Neural cell (in vitro differentiated cells): ENCODE data around the gene DNAH7. TPM values are rescaled to one million over a fixed set of nuclear protein-coding genes. Genes with fewer than 3 reads are reported as not detected.

Experiments used
- H2AFZ ChIP-seq: fragments of 200-600, 300-800 bp; sonication (generic), shearing (Covaris generic); 2 replicates; pipeline ENCODE4 v1.6.0; 2014; ENCODE audit warnings: low read depth, mild to moderate bottlenecking, antibody characterized with exemption, low read length, moderate library complexity
- H3F3A ChIP-seq: fragments of 200-600 bp; shearing (Covaris generic); 2 replicates; pipeline ENCODE4 v1.6.1; 2016; ENCODE audit warnings: mild to moderate bottlenecking, moderate library complexity, mixed read lengths, antibody characterized with exemption, low read length; ENCODE audit not compliant: insufficient read depth, poor library complexity, severe bottlenecking
- H3K27ac ChIP-seq: fragments of 200-600, 300-800 bp; sonication (generic), shearing (Covaris generic); 2 replicates; pipeline ENCODE4 v1.5.1; 2014; ENCODE audit warnings: mild to moderate bottlenecking, low read length, moderate library complexity
- H3K27me3 ChIP-seq: fragments of 300-800, 200-600 bp; sonication (generic), shearing (Covaris generic); 2 replicates; pipeline ENCODE4 v1.6.0; 2014; ENCODE audit warnings: mild to moderate bottlenecking, low read depth, low read length, moderate library complexity; ENCODE audit not compliant: insufficient read depth
- H3K36me3 ChIP-seq: fragments of 300-800, 200-600 bp; sonication (generic), shearing (Covaris generic); 2 replicates; pipeline ENCODE4 v1.5.1; 2014; ENCODE audit warnings: mild to moderate bottlenecking, antibody characterized with exemption, low read length, moderate library complexity; ENCODE audit not compliant: insufficient read depth
- H3K4me2 ChIP-seq: fragments of 300-800, 200-600 bp; sonication (generic), shearing (Covaris generic); 2 replicates; pipeline ENCODE4 v1.6.0; 2014; ENCODE audit warnings: mild to moderate bottlenecking, low read length
- H3K4me3 ChIP-seq: fragments of 300-800, 200-600 bp; sonication (generic), shearing (Covaris generic); 2 replicates; pipeline ENCODE4 v1.5.1; 2014; ENCODE audit warnings: mild to moderate bottlenecking, low read length, moderate library complexity
- H3K79me2 ChIP-seq: fragments of 200-600 bp; shearing (Covaris generic); replicated peaks from 2 replicates; pipeline ENCODE4 v1.6.0; 2014; ENCODE audit warnings: mild to moderate bottlenecking, low read length, moderate library complexity; ENCODE audit not compliant: insufficient read depth
- H3K9ac ChIP-seq: fragments of 300-800, 200-600 bp; sonication (generic), shearing (Covaris generic); 2 replicates; pipeline ENCODE4 v1.6.1; 2016; ENCODE audit warnings: mild to moderate bottlenecking, low read length, mixed read lengths
- H3K9me2 ChIP-seq: fragments of 200-600 bp; shearing (Covaris generic); 2 replicates; pipeline ENCODE4 v1.6.1; 2016; ENCODE audit warnings: mild to moderate bottlenecking, low read length, mixed read lengths; ENCODE audit not compliant: insufficient read depth
- H3K9me3 ChIP-seq: fragments of 200-600, 300-800 bp; sonication (generic), shearing (Covaris generic); 2 replicates; pipeline ENCODE4 v1.6.1; 2016; ENCODE audit warnings: mild to moderate bottlenecking, mixed run types, low read length, moderate library complexity, mixed read lengths
- H4K20me1 ChIP-seq: fragments of 200-600 bp; shearing (Covaris generic); 2 replicates; pipeline ENCODE4 v1.6.1; 2016; ENCODE audit warnings: mild to moderate bottlenecking, mixed run types; ENCODE audit not compliant: insufficient read depth
- CTCF ChIP-seq: fragments of 450-650 bp; IDR thresholded peaks from 2 replicates; pipeline ENCODE4 v1.5.1; 2014; ENCODE audit warnings: antibody characterized with exemption, mild to moderate bottlenecking, moderate library complexity; ENCODE audit not compliant: poor library complexity, severe bottlenecking
- EP300 ChIP-seq: fragments of 450-650 bp; conservative IDR thresholded peaks from 2 replicates; pipeline ENCODE4 v1.6.1; 2014; ENCODE audit warnings: antibody characterized with exemption, mild to moderate bottlenecking, moderate library complexity; ENCODE audit not compliant: poor library complexity, severe bottlenecking
- EZH2 ChIP-seq: fragments of 200-600, 300-800 bp; shearing (Covaris generic), sonication (generic); IDR thresholded peaks from 2 replicates; pipeline ENCODE4 v1.6.1; 2014; ENCODE audit warnings: antibody characterized with exemption, low read length, borderline replicate concordance, mild to moderate bottlenecking; ENCODE audit not compliant: insufficient read depth, poor library complexity, severe bottlenecking
- MXI1 ChIP-seq: fragments of 450-650 bp; conservative IDR thresholded peaks from 2 replicates; pipeline ENCODE4 v1.6.1; 2014; ENCODE audit warnings: antibody characterized with exemption, mild to moderate bottlenecking; ENCODE audit not compliant: poor library complexity, severe bottlenecking
- POLR2AphosphoS5 ChIP-seq: IDR thresholded peaks from 2 replicates; pipeline ENCODE4 v1.6.1; 2012
- RAD21 ChIP-seq: fragments of 450-650 bp; conservative IDR thresholded peaks from 2 replicates; pipeline ENCODE4 v1.6.1; 2014; ENCODE audit warnings: antibody characterized with exemption, mild to moderate bottlenecking, moderate library complexity
- SMC3 ChIP-seq: fragments of 450-650 bp; conservative IDR thresholded peaks from 2 replicates; pipeline ENCODE4 v1.6.1; 2014; ENCODE audit warnings: antibody characterized with exemption, mild to moderate bottlenecking, moderate library complexity; ENCODE audit not compliant: poor library complexity
- TAF1 ChIP-seq: IDR thresholded peaks from 2 replicates; pipeline ENCODE4 v1.6.1; 2012; ENCODE audit warnings: low read depth
- polyA plus RNA-seq: library from polyadenylated mRNA; depleted of rRNA; stranded (reverse); fragments of >200 nt; gene quantifications from 2 replicates; pipeline ENCODE4 v1.2.3, GENCODE V29; 2014
- TF ChIP-seq, protein P1 (sequence below): IDR thresholded peaks from 2 replicates; pipeline ENCODE4 v1.6.1; 2012; ENCODE audit warnings: borderline replicate concordance

DNAH7 gene
- polyA plus RNA-seq, 1 donor from 2014 or later: 0.67 TPM

- no peaks in the 10 kb centered on the region for H3K9me2 ChIP-seq
- H3F3A ChIP-seq: no peaks in the 10 kb centered on the region
- TF ChIP-seq, protein P1, sequence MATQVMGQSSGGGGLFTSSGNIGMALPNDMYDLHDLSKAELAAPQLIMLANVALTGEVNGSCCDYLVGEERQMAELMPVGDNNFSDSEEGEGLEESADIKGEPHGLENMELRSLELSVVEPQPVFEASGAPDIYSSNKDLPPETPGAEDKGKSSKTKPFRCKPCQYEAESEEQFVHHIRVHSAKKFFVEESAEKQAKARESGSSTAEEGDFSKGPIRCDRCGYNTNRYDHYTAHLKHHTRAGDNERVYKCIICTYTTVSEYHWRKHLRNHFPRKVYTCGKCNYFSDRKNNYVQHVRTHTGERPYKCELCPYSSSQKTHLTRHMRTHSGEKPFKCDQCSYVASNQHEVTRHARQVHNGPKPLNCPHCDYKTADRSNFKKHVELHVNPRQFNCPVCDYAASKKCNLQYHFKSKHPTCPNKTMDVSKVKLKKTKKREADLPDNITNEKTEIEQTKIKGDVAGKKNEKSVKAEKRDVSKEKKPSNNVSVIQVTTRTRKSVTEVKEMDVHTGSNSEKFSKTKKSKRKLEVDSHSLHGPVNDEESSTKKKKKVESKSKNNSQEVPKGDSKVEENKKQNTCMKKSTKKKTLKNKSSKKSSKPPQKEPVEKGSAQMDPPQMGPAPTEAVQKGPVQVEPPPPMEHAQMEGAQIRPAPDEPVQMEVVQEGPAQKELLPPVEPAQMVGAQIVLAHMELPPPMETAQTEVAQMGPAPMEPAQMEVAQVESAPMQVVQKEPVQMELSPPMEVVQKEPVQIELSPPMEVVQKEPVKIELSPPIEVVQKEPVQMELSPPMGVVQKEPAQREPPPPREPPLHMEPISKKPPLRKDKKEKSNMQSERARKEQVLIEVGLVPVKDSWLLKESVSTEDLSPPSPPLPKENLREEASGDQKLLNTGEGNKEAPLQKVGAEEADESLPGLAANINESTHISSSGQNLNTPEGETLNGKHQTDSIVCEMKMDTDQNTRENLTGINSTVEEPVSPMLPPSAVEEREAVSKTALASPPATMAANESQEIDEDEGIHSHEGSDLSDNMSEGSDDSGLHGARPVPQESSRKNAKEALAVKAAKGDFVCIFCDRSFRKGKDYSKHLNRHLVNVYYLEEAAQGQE: no peak
- TF ChIP-seq EZH2 (no peak), EP300 (no peak), SMC3 (no peak), RAD21 (no peak), CTCF (no peak), POLR2AphosphoS5 (no peak), TAF1 (no peak), MXI1 (no peak)
- H3K9ac ChIP-seq: no peak overlapping the region
- no peak overlapping the region for H3K27ac ChIP-seq
- no peak overlapping the region for H3K4me3 ChIP-seq
- no peaks in the 10 kb centered on the region for H3K79me2 ChIP-seq
- H3K27me3 ChIP-seq: no peaks in the 10 kb centered on the region
- H3K9me3 ChIP-seq: no peaks in the 10 kb centered on the region
- no peaks in the 10 kb centered on the region for H4K20me1 ChIP-seq
- no peaks in the 10 kb centered on the region for H3K36me3 ChIP-seq
- H2AFZ ChIP-seq: no peak overlapping the region
- H3K4me2 ChIP-seq: no peak overlapping the region
Observed at GRCh38 chr2:196113061-196113974, 44.7 kb upstream of the DNAH7 start.

GRCh38 chr2:196112418-196113034 lies 43.9 kb upstream of the DNAH7 start:
- Histone ChIP-seq H3K79me2 (no peaks in the 10 kb centered on the region), H4K20me1 (no peaks in the 10 kb centered on the region), H3K9ac (no peak overlapping the region), H3K36me3 (no peaks in the 10 kb centered on the region), H3F3A (no peaks in the 10 kb centered on the region), H3K9me2 (no peaks in the 10 kb centered on the region), H2AFZ (no peak overlapping the region), H3K9me3 (no peaks in the 10 kb centered on the region), H3K27me3 (no peaks in the 10 kb centered on the region), H3K27ac (no peak overlapping the region), H3K4me2 (no peak overlapping the region), H3K4me3 (no peak overlapping the region)
- TF ChIP-seq POLR2AphosphoS5 (no peak), EP300 (no peak), CTCF (no peak), RAD21 (no peak), MXI1 (no peak)
